HepG2 (cell line): Measurements from ENCODE around the gene SRSF2. TPM values are rescaled to one million over a fixed set of nuclear protein-coding genes. Genes with fewer than 3 reads are reported as not detected.

Experiments used
- CAMTA2 ChIP-seq: sonication (generic); formaldehyde crosslinking; IDR thresholded peaks from 2 replicates; pipeline ENCODE4 v1.4.0; 2020; ENCODE audit warnings: mild to moderate bottlenecking, missing genetic modification reagents, borderline replicate concordance
- CCAR2 ChIP-seq: fragments of 200-400 bp; formaldehyde crosslinking; optimal IDR thresholded peaks from 2 replicates; pipeline ENCODE3; 2018; ENCODE audit warnings: low read depth, mild to moderate bottlenecking, low read length, moderate library complexity
- CREBL2 ChIP-seq: sonication (generic); formaldehyde crosslinking; IDR thresholded peaks from 2 replicates; pipeline ENCODE4 v1.8.1; 2023; ENCODE audit warnings: missing genetic modification reagents, mild to moderate bottlenecking, borderline replicate concordance
- DR1 ChIP-seq: sonication (generic); formaldehyde crosslinking; IDR thresholded peaks from 2 replicates; pipeline ENCODE4 v1.8.0; 2021; ENCODE audit warnings: mild to moderate bottlenecking, missing genetic modification reagents, inconsistent platforms
- DZIP1 ChIP-seq: sonication (generic); formaldehyde crosslinking; IDR thresholded peaks from 2 replicates; pipeline ENCODE4 v1.5.0; 2020; ENCODE audit warnings: mild to moderate bottlenecking, missing genetic modification reagents
- E2F5 ChIP-seq: sonication (generic); formaldehyde crosslinking; conservative IDR thresholded peaks from 2 replicates; pipeline ENCODE4 v1.4.0; 2020; ENCODE audit warnings: missing genetic modification reagents
- HNF4A ChIP-seq: sonication (generic); formaldehyde crosslinking; IDR thresholded peaks from 2 replicates; pipeline ENCODE4 v1.4.0; 2020; ENCODE audit warnings: missing genetic modification reagents
- KAT7 ChIP-seq: IDR thresholded peaks from 2 replicates; pipeline ENCODE4 v1.6.1; 2018; ENCODE audit warnings: borderline replicate concordance, missing compliant biosample characterization
- MXD4 ChIP-seq: IDR thresholded peaks from 2 replicates; pipeline ENCODE4 v1.6.1; 2016; ENCODE audit warnings: mild to moderate bottlenecking, missing biosample characterization, missing genetic modification reagents
- RORA ChIP-seq: sonication (generic); formaldehyde crosslinking; IDR thresholded peaks from 2 replicates; pipeline ENCODE4 v1.5.0; 2020; ENCODE audit warnings: mild to moderate bottlenecking, missing genetic modification reagents, moderate library complexity
- RXRA ChIP-seq: sonication (generic); formaldehyde crosslinking; IDR thresholded peaks from 2 replicates; pipeline ENCODE4 v1.5.1; 2020; ENCODE audit warnings: missing genetic modification reagents
- SRY ChIP-seq: sonication (generic); formaldehyde crosslinking; IDR thresholded peaks from 2 replicates; pipeline ENCODE4 v1.8.0; 2022; ENCODE audit warnings: mild to moderate bottlenecking, missing genetic modification reagents
- STAT6 ChIP-seq: sonication (generic); formaldehyde crosslinking; IDR thresholded peaks from 2 replicates; pipeline ENCODE4 v1.4.0; 2020; ENCODE audit warnings: missing genetic modification reagents, mild to moderate bottlenecking, borderline replicate concordance
- TEAD3 ChIP-seq: optimal IDR thresholded peaks from 2 replicates; pipeline ENCODE3; 2016; ENCODE audit warnings: borderline replicate concordance
- TFAP4 ChIP-seq: sonication (generic); IDR thresholded peaks from 2 replicates; pipeline ENCODE4 v1.6.1; 2016; ENCODE audit warnings: low read depth, borderline replicate concordance
- ZBTB26 ChIP-seq: IDR thresholded peaks from 2 replicates; pipeline ENCODE4 v1.6.1; 2016; ENCODE audit warnings: missing compliant biosample characterization, missing genetic modification reagents, borderline replicate concordance
- ZFP91 ChIP-seq: sonication (generic); formaldehyde crosslinking; IDR thresholded peaks from 2 replicates; pipeline ENCODE4 v1.9.0; 2022; ENCODE audit warnings: missing genetic modification reagents, mild to moderate bottlenecking, borderline replicate concordance
- ZNF510 ChIP-seq: sonication (generic); formaldehyde crosslinking; IDR thresholded peaks from 2 replicates; pipeline ENCODE4 v1.4.0; 2020; ENCODE audit warnings: low read depth, mild to moderate bottlenecking, missing genetic modification reagents
- ZSCAN30 ChIP-seq: sonication (generic); formaldehyde crosslinking; IDR thresholded peaks from 2 replicates; pipeline ENCODE4 v1.5.0; 2020; ENCODE audit warnings: mild to moderate bottlenecking, missing genetic modification reagents
- polyA plus RNA-seq, 8 experiments: library from polyadenylated mRNA; depleted of rRNA in 3 of 8; stranded (reverse) in 7 of 8; unstranded in 1 of 8; fragments of >200 nt; fragmentation: Illumina TruSeq in 4 of 8; extraction: Trizol in 4 of 8; gene quantifications; 2 replicates each; pipeline versions ENCODE4 v1.2.1 to v1.2.3, GENCODE V29; 2011 to 2016; ENCODE audit warnings: low read depth in 4 of 8, missing spikeins in 1 of 8, mixed read lengths in 1 of 8; ENCODE audit not compliant: insufficient read depth in 1 of 8
- total RNA-seq, 5 experiments: library from RNA; depleted of rRNA; stranded (reverse); fragments of >200 nt; fragmentation: Illumina TruSeq; extraction: Trizol; gene quantifications; 2 replicates each; pipeline ENCODE4 v1.2.3, GENCODE V29; 2016; ENCODE audit warnings: low read depth in 1 of 5

The SRSF2 gene
- total and polyA plus RNA-seq, 2 of the 13 experiments (the other 11 are each of a cell fraction or from before 2014, with no cell fraction given): 306 to 319 TPM

- TF ChIP-seq RORA (CRISPR knock-in tag): 0 out of 2 replicates have a peak, but pooled peaks have one; percentile 53
- no peak for TF ChIP-seq ZNF510
- TF ChIP-seq ZBTB26 (CRISPR knock-in tag): 0 out of 2 replicates have a peak, but pooled peaks have one; percentile 47
- TF ChIP-seq CREBL2 (CRISPR knock-in tag): peak; percentile 29; the same call in 1 of the 2 replicates
- peak; percentile 77 for TF ChIP-seq CAMTA2 (CRISPR knock-in tag)
- peak; percentile 90; the same call in 1 of the 2 replicates for TF ChIP-seq KAT7 (CRISPR knock-in tag)
- no peak for TF ChIP-seq CCAR2
- peak; percentile 40 for TF ChIP-seq HNF4A (CRISPR knock-in tag)
- TF ChIP-seq TFAP4: peak; percentile 94
- TF ChIP-seq ZSCAN30 (CRISPR knock-in tag): peak; percentile 87; the same call in 1 of the 2 replicates
- peak; percentile 99 for TF ChIP-seq ZFP91 (CRISPR knock-in tag)
- TF ChIP-seq E2F5: no peak
- TF ChIP-seq SRY (CRISPR knock-in tag): peak; percentile 91
- peak; percentile 68 for TF ChIP-seq RXRA
- peak; percentile 19 for TF ChIP-seq TEAD3 (CRISPR knock-in tag)
- TF ChIP-seq DZIP1 (CRISPR knock-in tag): peak; percentile 53
- TF ChIP-seq STAT6 (CRISPR knock-in tag): peak; percentile 85; the same call in 1 of the 2 replicates
- TF ChIP-seq DR1 (CRISPR knock-in tag): peak; percentile 21; the same call in 1 of the 2 replicates
- TF ChIP-seq MXD4: 0 out of 2 replicates have a peak, but pooled peaks have one; percentile 38
Observed at GRCh38 chr17:76726231-76726775, 10.8 kb downstream of the SRSF2 start, which contains the start of gene JMJD6 (continued).
